HG02973 (cell line): ENCODE data around the gene USP5.
"Not testable (repeated sequence)": the region's sequence is repeated elsewhere in the genome, so short reads cannot be mapped to it uniquely, and the experiment has no call there.

Source experiments
- ATAC-seq: cut with Tn5 transposase; IDR thresholded peaks from one replicate; pipeline ENCODE4 v1.9.1; 2021; ENCODE audit warnings: moderate library complexity; ENCODE audit not compliant: unreplicated experiment

USP5 gene

DNA sequence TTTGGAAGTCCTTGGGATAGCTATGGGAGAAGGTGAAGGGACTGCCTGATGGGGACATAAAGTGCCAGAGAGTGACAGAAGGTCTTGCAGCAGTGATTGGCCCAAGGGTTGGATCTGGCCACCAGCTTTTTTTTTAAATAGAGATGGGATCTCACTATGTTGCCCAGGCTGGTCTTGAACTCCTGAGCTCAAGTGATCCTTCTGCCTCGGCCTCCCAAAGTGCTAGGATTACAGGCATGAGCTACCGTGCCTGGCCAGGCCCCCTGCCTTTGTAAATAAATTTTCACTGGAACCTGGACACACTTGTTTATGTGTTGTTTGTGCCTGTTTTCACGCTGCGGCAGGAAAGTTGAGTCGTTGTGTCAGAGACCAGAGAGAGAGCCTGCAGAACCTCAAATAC is 13.4 kb downstream of the USP5 start:
- not testable (repeated sequence) for ATAC-seq

DNA sequence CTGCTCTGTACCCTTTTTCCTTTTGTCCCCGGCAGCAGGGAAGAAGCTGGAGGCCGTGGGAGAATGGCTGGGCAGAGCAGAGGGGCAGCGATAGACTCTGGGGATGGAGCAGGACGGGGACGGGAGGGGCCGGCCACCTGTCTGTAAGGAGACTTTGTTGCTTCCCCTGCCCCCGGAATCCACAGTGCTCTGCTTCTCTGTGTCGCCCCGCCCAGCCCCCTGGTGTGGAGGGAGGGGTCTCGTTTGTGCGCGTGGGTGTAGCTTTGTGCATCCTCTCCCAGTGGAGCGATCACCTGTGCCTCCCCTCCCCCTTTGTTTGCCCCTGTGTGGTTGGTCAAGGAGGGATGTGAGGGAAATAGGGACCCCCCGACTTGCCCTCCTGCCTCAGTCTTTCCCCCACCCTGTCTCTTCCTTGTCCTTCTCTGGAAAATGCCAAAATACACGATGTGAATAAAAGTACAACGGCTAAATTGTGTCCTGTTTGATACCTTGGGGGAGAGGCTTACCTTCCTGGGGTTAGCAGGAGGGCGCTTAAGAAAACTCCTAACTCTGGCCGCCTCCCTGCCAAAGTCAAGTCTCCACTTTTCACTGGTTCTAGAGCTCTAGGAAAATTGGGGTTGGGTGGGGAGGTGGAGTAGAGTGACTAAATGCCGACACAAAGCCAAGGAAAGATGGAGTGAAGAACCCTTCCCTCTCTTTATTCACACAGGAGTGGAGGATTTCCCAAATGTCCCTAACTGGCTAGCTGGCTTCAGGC is 14.4 kb downstream of the USP5 start:
- ATAC-seq: no peak

DNA sequence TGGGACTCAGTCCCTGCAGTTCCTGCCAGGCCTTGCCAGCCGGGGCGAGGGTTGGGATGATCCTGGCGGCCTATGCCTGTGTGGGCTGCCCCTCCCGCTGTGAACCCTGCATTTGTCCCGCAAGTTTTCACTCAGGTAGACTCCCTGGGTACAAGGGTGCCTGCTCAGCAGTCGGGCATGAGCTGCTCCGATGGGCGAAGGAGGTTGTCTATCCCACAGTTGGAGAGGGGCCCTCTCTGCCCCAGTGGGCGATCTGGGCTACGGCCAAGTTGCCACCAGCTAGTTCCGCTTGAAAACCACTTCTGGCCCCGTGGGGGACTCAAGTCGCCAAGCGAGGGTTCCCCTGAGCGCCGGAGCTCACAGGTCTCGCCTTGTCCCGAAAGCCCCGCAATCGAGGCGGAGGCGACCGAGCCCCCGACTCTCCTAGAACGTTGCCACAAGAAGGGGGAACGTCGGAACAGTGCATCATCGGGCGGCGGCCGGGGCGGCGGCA is 15.0 kb downstream of the USP5 start:
- no peak for ATAC-seq

- ATAC-seq: peak; percentile 41
Observed at GRCh38 chr12:6867413-6868210, 15.7 kb downstream of the USP5 start, which contains the start of gene TPI1. Gene TPI1 (plus strand): TSS chr12:6867531. CDS start chr12:6867567, 36 bp downstream.

- no peak for ATAC-seq
Observed at GRCh38 chr12:6868211-6869048, 16.5 kb downstream of the USP5 start.

- ATAC-seq: no peak
Observed at GRCh38 chr12:6869049-6870021, 17.4 kb downstream of the USP5 start.

GRCh38 chr12:6870304-6870703 is 18.4 kb downstream of the USP5 start:
- not testable (repeated sequence) for ATAC-seq

DNA sequence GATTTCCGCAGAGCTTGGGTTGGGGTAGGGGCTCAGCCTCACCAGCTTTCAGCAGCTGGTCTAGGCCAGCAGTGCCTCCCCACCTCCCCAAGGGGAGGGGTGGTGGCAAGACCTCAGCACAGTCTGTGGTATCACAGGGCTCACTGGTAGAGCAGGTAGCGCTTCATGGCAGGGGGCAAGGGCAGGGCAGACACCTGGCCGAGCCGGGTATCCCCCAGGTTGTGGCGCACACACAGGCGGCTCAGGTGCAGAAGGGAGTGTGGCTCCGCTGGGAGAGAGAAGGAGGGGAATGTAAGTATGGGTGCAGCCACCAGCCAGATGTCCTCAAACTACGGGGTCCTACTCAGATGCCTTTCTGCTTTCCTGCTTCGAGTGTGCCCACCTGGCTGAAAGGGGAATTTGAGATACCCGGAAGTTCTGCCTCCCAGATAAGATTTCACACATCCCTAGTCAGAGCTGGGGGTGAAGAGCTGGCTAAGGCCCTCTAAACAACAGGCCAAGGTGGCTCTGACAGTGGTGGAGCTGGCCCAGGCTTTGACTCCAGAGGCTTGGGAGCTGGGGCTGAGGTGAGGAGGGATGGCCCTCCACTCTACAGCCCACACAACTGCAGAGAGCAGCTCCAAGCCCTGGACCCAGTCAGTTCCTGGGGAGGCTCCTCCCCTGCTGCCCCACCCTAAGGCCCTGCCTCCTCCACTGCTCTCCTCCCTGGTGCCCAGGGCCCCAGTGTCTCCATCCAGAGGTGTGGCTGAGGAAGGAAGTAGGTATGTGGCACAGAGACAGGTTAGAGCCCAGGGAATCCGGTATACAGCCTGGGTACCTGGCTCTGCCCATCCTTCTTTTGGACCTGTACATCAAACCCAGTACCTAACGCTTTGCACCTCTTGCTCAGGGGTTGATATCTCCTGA is 19.4 kb downstream of the USP5 start:
- no peak for ATAC-seq

DNA sequence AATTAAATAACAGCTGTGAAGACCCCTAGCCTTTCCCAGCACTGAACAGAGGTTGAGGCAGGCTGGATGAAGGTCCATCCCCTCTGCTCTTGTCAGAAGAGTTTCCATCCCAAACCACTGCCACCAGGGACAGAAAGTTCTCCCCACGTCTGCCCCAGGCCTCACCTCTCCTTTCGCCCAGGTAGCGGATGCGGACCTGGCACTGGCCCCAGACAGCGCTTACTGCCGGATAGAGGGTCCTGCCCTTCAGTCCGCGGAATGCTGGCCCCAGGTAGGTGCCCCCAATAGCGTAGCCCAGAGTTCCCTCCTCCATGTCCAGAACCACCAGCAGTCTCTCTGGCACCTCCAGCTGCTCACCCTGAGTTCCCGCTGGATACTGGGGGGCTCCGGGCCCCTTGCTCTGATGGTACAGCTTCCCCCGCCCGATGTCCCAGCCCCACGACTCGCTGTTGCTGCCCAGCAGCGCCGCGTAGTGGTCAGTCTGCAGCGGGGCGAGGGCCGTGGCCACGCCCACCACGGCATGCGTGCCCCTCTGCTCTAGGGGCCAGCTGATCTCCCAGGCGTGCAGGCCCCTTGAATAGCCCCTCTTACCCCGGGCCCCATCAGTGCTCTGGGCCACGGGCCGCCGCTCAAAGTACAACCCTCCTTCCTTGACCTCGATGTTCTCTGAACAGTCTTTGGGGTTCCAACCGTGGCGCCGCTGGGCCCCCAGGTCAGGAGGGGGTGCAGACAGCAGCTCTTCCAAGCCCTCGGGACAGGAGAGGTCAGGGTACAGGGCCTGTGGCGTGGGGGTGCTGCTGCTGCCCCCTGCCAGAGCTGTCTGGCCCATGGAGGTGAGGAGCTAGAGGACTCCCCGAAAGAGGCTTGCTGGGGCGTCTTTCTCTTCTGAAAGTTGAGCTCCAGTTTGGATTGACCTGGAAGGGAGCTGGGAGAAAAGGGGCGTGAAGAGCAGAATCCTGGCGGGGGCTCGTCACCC is 20.4 kb downstream of the USP5 start:
- no peak for ATAC-seq

GRCh38 chr12:6873094-6874014 is 21.4 kb downstream of the USP5 start, which contains the start of gene SPSB2:
Gene SPSB2 (minus strand): TSS chr12:6873303. CDS start chr12:6872901, 402 bp downstream.
- peak; percentile 74 for ATAC-seq

DNA sequence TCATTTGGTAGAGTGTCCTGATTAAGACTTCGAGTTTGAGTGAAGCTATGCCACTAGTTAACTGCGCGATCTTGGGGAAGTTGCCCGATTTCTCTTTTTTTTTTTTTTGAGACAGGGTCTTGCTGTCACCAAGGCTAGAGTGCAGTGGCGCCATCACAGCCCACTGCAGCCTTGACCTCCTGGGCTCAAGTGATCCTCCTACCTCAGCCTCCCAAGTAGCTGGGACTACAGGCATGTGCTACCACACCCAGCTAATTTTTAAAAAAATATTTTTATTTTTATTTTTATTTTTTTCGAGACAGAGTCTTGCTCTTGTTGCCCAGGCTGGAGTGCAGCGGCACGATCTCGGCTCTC is 22.0 kb downstream of the USP5 start:
- ATAC-seq: not testable (repeated sequence)

- not testable (repeated sequence) for ATAC-seq
Observed at GRCh38 chr12:6879824-6880223, 27.9 kb downstream of the USP5 start.

DNA sequence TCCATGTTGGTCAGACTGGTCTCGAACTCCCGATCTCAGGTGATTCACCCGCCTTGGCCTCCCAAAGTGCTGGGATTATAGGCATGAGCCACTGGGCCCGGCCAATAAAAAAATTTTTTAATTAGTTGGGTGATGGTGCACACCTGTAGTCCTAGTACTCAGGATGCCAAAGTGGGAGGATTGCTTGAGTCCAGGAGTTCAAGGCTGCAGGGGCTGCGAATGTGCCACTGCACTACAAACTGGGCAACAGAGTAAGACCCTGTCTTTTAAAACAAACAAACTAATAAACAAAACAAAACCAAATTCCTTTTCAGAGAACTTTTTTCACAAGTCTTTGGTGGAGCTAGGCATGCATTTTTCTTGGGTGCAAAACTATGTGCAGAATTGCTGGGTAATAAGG is 31.3 kb downstream of the USP5 start:
- no peak for ATAC-seq

DNA sequence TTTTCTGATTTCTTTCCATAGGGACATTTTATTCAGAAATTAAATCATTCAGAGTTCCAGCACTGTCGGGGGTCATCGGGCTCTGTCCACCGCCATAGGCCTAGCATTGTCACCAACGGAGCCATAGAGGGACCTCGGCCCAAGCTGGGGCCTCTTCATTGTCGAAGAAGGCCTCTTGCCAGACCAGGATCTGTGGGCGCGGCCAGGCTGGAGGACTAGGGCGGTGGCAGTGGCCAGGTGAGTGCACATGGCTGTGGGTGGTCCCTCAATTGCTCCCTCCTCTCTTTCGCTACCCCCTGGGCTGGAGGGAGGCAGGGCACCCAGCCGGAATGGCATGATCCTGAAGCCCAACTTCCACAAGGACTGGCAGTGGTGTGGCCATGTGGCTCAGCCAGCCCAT is 31.7 kb downstream of the USP5 start:
- no peak for ATAC-seq

DNA sequence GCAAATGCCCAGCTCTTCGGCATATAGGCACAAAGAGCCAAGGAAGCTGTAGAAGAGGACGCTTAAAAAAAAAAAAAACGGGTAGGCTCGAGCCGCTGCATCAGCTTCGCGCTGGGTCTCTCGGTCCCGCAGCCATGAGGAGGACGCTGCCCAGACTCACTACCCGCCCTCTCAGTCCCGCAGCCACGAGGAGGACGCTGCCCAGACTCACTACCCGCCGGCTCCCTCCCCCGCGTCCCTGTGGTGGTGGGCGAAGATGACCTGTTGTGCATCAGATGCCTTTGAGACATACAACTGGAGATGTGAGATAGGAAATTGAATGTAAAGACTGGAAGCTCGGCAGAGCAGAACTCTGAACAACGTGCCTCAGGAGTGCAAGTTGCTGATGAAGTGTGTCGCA is 32.6 kb downstream of the USP5 start:
- no peak for ATAC-seq

GRCh38 chr12:6886206-6886999 is 34.5 kb downstream of the USP5 start:
- ATAC-seq: not testable (repeated sequence)
